Testis (tissue), 2 donors: Measurements from ENCODE around the gene MRPL27.

Experiments
- POLR2A ChIP-seq: fragments of 450-650 bp; IDR thresholded peaks from one replicate; pipeline ENCODE4 v1.6.1; 2017; ENCODE audit warnings: antibody characterized with exemption, mild to moderate bottlenecking, moderate library complexity
- TF ChIP-seq, protein P1 (sequence below), 3 experiments: fragments of 450-650 bp in 2 of 3; fragments of 200-600 bp in 1 of 3; sonication (generic) in 1 of 3; IDR thresholded peaks; one replicate each; pipeline ENCODE4 v1.5.1; 2016 to 2019; ENCODE audit warnings: antibody characterized with exemption in 3 of 3, mild to moderate bottlenecking in 2 of 3, moderate library complexity in 1 of 3

DNA sequence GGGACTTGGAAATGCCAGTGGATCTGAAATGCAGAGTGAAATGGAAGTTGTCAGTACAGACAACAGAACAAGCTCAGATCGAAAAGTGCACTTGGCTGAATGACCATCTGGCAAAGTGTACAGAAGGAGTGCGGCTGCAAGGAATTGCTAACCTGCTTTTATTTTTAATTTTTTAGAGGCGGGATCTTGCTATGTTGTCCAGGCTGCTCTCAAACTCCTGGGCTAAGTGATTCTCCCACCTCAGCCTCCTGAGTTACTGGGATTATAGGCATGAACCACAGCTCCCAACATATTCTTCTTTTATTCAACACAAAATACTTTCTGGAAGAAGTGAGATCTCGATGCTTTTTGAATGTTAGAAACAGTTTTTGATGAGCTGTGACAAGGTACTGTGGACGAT is 20.7 kb upstream of the MRPL27 start:
- TF ChIP-seq POLR2A = no peak
- TF ChIP-seq, protein P1, sequence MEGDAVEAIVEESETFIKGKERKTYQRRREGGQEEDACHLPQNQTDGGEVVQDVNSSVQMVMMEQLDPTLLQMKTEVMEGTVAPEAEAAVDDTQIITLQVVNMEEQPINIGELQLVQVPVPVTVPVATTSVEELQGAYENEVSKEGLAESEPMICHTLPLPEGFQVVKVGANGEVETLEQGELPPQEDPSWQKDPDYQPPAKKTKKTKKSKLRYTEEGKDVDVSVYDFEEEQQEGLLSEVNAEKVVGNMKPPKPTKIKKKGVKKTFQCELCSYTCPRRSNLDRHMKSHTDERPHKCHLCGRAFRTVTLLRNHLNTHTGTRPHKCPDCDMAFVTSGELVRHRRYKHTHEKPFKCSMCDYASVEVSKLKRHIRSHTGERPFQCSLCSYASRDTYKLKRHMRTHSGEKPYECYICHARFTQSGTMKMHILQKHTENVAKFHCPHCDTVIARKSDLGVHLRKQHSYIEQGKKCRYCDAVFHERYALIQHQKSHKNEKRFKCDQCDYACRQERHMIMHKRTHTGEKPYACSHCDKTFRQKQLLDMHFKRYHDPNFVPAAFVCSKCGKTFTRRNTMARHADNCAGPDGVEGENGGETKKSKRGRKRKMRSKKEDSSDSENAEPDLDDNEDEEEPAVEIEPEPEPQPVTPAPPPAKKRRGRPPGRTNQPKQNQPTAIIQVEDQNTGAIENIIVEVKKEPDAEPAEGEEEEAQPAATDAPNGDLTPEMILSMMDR (IDR thresholded peaks at IDR 0.05) = no peak
